HCT116 (cell line): ENCODE data around the gene HOXD13.

Experiments
- ATF3 ChIP-seq: IDR thresholded peaks from 2 replicates; pipeline ENCODE4 v1.6.1; 2012
- CEBPB ChIP-seq: IDR thresholded peaks from 2 replicates; pipeline ENCODE4 v1.6.1; 2012; ENCODE audit warnings: low read depth
- CTCF ChIP-seq, 3 experiments: fragments of 200-600 bp in 1 of 3; sonication (generic) in 1 of 3; IDR thresholded peaks in 2 of 3; conservative IDR thresholded peaks in 1 of 3; 2 replicates each; pipeline ENCODE4 v1.5.1; 2012 to 2017; ENCODE audit warnings: low read depth in 2 of 3, low read length in 2 of 3, antibody characterized with exemption in 1 of 3, borderline replicate concordance in 1 of 3, control low read depth in 1 of 3, mild to moderate bottlenecking in 1 of 3, mixed read lengths in 1 of 3, mixed run types in 1 of 3, moderate library complexity in 1 of 3; ENCODE audit not compliant: insufficient read depth in 1 of 3
- EZH2 ChIP-seq: fragments of 200-600 bp; sonication (generic); IDR thresholded peaks from 2 replicates; pipeline ENCODE4 v1.6.1; 2017; ENCODE audit warnings: antibody characterized with exemption, mixed run types
- EZH2phosphoT487 ChIP-seq: fragments of 200-600 bp; IDR thresholded peaks from 2 replicates; pipeline ENCODE4 v1.6.1; 2018; ENCODE audit warnings: antibody characterized with exemption, borderline replicate concordance
- JUND ChIP-seq: IDR thresholded peaks from 2 replicates; pipeline ENCODE4 v1.6.1; 2012
- MAX ChIP-seq: IDR thresholded peaks from 2 replicates; pipeline ENCODE4 v1.6.1; 2012
- POLR2A ChIP-seq: IDR thresholded peaks from 2 replicates; pipeline ENCODE4 v1.7.0; 2011; ENCODE audit warnings: borderline replicate concordance; ENCODE audit not compliant: insufficient read depth, insufficient read length; ENCODE audit errors: extremely low read depth
- RAD21 ChIP-seq: IDR thresholded peaks from 2 replicates; pipeline ENCODE4 v1.6.1; 2012; ENCODE audit warnings: low read depth, mild to moderate bottlenecking
- REST ChIP-seq: IDR thresholded peaks from 2 replicates; pipeline ENCODE4 v1.6.1; 2012; ENCODE audit warnings: low read depth
- SP1 ChIP-seq: IDR thresholded peaks from 2 replicates; pipeline ENCODE4 v1.6.1; 2012; ENCODE audit warnings: low read depth
- TCF7L2 ChIP-seq: IDR thresholded peaks from 2 replicates; pipeline ENCODE4 v1.7.0; 2011; ENCODE audit warnings: borderline replicate concordance, inconsistent platforms; ENCODE audit not compliant: insufficient read depth, insufficient read length; ENCODE audit errors: extremely low read depth
- YY1 ChIP-seq: IDR thresholded peaks from 2 replicates; pipeline ENCODE4 v1.6.1; 2011; ENCODE audit warnings: low read length, low read depth, moderate library complexity, mild to moderate bottlenecking; ENCODE audit not compliant: insufficient replicate concordance; ENCODE audit errors: extremely low read depth
- ZNF274 ChIP-seq: fragments of 200-500 bp; sonication (Bioruptor generic); IDR thresholded peaks from 2 replicates; pipeline ENCODE4 v1.6.1; 2014; ENCODE audit warnings: mild to moderate bottlenecking, low read depth, low read length, inconsistent platforms

GRCh38 chr2:176133389-176133788 lies 40.9 kb downstream of the HOXD13 start:
- TF ChIP-seq EZH2phosphoT487 = no peak
- TF ChIP-seq CTCF (IDR thresholded peaks at IDR 0.05 in 2 of 3, conservative IDR thresholded peaks at IDR 0.05 in 1 of 3; ENCODE audit: borderline replicate concordance in 1 of 3, insufficient read depth in 1 of 3, low read depth in 2 of 3, low read length in 2 of 3) = no peak
- no peak for TF ChIP-seq RAD21
- TF ChIP-seq EZH2 = no peak
- TF ChIP-seq POLR2A = no peak
- TF ChIP-seq SP1 = no peak
- TF ChIP-seq ZNF274 = no peak
- TF ChIP-seq MAX = no peak
- no peak for TF ChIP-seq REST
- TF ChIP-seq JUND = no peak
- TF ChIP-seq TCF7L2 = no peak
- no peak for TF ChIP-seq CEBPB
- TF ChIP-seq ATF3 = no peak
- no peak for TF ChIP-seq YY1
